NCI-H2227 (cell line): ENCODE measurements around the gene MSMO1.
"Not testable (repeated sequence)": the region's sequence is repeated elsewhere in the genome, so short reads cannot be mapped to it uniquely, and the experiment has no call there.

Experiments used
- DNase-seq: peaks from one replicate; lab custom pipeline; 2025; ENCODE audit not compliant: unreplicated experiment; lab: John Stamatoyannopoulos, UW

MSMO1 gene

DNA sequence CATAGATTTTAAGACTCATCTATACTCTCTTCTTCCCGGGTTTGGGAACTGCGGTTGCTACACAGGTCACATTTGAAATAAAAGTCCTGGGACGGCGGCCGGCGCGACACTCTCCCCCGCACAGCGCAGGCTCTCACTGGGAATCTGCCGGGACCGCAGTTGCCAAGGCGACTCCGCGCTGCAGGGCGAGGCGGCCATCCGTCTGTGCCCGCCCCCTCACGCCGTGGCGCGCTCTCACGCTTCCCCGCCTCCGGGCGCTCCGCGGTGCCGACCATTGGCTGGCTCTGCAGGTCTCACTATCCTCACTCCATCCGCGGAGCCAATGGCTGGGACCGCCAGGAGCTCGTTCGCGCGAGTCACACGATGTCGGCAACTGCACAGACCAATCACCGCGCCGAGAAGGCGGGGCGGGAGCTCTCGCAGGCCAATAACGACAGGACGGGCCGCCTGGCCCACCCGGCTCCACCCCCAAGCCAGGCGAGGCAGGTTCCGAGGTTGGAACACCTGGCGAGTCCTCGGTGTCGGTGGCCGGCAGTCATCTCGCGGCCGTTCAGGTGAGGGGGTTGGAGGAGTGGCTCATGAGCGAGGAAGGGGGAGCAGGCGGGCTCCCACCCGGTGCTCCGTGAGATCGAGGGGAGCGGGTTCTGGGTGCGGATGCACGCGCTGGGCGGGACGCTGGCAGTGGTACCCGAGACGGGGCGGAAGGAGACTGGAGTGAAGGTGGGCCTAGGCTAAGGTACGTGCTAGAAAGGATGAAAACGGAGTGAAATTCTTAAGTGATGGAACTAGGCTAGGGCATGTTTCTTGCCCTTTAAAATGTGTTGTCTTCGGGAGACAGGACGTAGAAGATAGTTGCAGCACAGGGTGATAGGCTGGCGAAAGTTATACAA lies at the start of gene MSMO1:
Gene MSMO1 (plus strand): TSS at position 459 of the 890 bp plus-strand sequence. CDS start 5,702 bp downstream, outside the sequence.
- DNase-seq, result peak; percentile 98

- not testable (repeated sequence) for DNase-seq
These were observed 47.9 kb upstream of the MSMO1 start for GRCh38 chr4:165279531-165279930.

- DNase-seq, result not testable (repeated sequence)
These were observed 42.8 kb upstream of the MSMO1 start for GRCh38 chr4:165284697-165285096.

- DNase-seq, result not testable (repeated sequence)
These were observed 40.7 kb upstream of the MSMO1 start for GRCh38 chr4:165286619-165287340.

GRCh38 chr4:165288226-165288625 lies 39.2 kb upstream of the MSMO1 start:
- DNase-seq, result peak; percentile 38

DNA sequence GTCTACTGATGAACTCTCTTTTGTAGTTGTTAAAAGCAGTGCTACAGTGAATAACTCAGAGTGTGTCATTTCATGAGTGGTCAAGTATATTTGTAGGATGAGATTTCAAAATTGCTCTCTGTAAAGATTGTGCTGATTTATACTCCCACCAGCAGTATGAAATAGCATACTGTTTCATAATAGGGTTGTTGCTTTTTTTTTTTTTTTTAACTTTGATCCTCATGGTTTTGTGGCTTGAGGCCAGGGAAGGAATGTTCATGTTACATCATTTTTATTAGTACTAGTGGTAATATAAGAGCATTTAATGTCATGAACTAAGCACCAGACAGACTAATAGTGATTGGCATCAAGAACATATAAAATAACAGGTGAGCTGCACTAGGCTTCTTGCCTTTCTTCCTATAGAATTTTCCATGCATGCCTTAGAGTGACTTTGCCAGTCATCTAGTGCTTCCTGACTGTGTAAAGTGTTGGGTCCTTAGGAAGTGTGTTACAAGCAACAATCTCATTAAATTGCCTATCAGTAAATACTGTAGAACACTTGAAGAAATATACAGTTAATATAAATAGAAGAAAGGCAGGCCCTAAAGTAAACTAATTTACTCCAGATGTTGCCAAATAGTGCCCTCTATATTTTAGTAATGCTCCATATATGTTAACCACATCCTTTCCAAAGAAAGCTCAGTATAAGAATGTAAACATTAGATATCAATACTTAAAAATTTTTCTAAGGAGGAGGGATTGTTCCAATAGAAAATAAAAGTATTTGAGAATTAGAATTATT lies 38.6 kb upstream of the MSMO1 start:
- no peak for DNase-seq

DNA sequence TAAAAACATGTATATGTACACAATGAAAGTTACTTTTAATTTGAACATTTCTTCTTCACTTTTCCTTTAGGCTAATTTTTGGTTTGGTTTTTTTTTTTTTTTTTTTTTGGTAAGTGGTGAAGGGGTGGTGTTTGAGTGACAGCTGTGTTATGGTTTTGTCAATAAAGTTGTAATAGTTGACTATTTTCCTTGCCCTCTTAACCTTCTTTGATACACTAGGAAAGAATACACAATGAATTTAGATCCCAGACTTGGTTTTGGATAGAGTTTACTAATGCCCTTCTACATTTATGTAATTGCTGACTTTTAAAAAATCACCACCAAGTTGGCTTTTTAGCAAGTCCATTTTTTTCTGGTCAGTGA lies 38.1 kb upstream of the MSMO1 start:
- no peak for DNase-seq

- DNase-seq, result no peak
These were observed 34.4 kb upstream of the MSMO1 start for GRCh38 chr4:165293061-165293460.

GRCh38 chr4:165293927-165294649 lies 33.4 kb upstream of the MSMO1 start:
- DNase-seq, result no peak

DNA sequence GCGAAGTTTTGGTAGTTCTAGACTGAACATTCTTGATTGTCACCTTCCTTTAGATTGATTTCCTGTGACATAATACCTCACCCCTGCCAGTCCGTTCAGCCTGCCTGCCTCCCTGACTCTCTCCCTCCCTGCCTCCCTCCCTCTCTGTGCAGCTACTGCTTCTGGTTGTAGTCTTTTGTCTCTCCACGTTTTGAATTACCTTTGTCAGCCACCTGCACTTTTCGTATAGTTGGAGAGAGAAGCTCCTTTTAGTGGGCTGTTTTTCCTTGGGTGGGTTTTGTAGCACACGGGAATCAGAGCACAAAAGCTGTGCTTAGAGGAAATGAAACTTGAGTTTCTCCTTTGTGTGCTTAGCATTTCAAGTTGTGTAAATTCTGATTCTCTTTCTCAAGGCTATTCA lies 32.6 kb upstream of the MSMO1 start:
- no peak for DNase-seq

DNA sequence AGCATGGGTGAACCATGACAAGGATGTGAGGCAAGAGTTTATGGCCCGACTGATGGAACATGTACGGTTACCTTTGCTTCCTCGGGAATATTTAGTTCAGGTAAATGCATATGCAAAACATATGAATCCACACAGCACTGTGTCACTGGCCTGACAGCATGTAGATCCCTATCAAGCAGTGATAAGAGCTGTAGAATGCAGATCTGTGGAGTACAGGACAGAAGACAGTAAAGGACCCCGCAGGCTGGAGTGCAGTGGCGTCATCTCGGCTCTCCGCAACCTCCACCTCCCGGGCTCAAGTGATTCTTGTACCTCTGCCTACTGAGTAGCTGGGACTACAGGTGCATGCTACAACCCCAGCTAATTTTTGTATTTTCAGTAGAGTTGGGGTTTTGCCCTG lies 29.8 kb upstream of the MSMO1 start:
- no peak for DNase-seq

DNA sequence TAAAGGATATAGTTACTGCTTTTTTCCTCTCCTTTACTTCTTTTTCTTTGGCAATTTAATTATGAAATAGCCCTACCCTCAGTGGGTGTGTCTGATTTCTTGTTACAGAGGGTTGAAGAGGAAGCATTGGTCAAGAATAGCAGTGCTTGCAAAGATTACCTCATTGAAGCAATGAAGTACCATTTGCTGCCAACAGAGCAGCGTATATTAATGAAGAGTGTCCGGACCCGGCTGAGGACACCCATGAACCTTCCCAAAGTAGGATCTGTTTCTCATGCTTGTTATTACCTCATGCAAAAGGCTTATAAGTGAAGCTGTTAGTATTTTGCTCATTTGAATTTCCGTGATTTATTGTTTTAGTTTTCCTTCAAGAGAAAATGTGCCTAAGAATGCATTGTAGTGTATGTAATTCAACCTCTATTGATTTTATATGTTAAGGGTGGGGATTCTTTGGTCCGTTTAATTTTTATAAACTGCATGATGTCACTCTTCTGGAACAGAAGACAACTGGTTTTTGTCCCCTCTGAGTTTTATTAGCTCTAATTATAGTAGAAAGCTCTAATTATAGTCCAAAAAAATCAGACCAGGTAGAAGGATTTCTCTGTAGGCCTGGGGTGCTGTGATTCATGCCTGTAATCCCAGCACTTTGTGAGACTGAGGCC lies 27.9 kb upstream of the MSMO1 start:
- peak; percentile 0 for DNase-seq

DNA sequence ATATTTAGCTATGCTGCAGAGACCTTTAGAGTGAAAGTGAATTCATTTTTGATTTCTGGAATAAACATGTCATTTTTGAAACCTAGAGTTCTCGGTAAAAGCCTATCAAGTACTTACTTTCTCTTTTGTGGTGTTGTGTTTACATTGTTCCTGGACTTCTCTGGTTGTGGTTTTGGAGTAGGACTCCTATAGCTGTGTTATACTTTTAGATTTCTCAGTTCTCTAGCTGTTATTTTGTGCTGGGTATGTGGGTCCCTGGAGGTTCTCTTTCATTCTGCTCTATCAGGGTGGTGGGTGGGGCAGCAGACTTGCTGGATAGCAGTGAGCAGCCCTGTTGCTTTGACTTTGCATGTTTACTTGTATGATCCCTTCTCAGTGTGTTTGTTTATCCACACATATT lies 25.6 kb upstream of the MSMO1 start:
- no peak for DNase-seq

GRCh38 chr4:165302658-165303057 lies 24.8 kb upstream of the MSMO1 start:
- DNase-seq, result no peak

GRCh38 chr4:165308166-165308565 lies 19.3 kb upstream of the MSMO1 start:
- no peak for DNase-seq

DNA sequence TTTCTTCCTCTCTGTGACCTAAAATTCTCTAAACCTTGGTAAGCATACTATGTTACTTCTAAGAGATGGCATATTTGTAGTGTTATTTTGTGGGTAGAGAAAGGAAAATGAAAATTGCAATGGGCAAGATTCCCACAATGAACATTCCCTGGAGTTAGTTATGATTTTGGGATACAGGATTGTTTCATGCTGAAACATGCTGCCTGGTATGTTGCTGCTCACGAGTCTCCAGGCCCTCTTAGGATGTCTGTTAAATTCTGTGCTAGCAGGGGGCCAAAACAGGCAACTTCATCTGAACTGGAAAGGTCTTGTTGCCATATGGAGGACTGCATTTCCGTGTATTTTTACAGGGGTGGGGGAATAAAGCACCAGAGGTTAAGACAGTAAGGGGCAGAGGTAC lies 18.9 kb upstream of the MSMO1 start:
- DNase-seq, result no peak

GRCh38 chr4:165309456-165309855 lies 18.0 kb upstream of the MSMO1 start:
- no peak for DNase-seq

GRCh38 chr4:165312506-165312905 lies 15.0 kb upstream of the MSMO1 start:
- no peak for DNase-seq

- DNase-seq, result no peak
These were observed 8.4 kb upstream of the MSMO1 start for GRCh38 chr4:165319030-165319429.

DNA sequence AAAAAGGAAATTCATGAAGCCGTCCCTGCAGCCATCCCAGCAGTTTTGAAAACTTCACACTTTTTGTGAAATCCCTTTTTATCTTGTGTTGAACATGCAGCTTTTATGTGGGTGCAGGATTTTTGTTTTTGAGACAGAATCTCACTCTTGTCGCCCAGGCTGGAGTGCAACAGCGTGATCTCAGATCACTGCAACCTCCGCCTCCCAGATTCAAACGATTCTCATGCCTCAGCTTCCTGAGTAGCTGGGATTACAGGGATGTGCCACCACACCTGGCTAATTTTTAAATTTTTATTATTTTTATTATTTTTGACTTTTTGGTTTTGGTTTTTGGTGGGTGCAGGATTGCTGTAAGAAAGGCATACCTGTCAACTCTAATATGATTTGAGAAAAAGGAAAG lies 8.0 kb upstream of the MSMO1 start:
- DNase-seq, result no peak
